ENCODE results near the gene ITGA11. TPM values are rescaled to one million over a fixed set of nuclear protein-coding genes. Genes with fewer than 3 reads are reported as not detected.

The ITGA11 gene
- polyA plus RNA-seq, 1 of the 3 experiments (the other 2 are of a cell fraction), result 0.49 TPM

DNA sequence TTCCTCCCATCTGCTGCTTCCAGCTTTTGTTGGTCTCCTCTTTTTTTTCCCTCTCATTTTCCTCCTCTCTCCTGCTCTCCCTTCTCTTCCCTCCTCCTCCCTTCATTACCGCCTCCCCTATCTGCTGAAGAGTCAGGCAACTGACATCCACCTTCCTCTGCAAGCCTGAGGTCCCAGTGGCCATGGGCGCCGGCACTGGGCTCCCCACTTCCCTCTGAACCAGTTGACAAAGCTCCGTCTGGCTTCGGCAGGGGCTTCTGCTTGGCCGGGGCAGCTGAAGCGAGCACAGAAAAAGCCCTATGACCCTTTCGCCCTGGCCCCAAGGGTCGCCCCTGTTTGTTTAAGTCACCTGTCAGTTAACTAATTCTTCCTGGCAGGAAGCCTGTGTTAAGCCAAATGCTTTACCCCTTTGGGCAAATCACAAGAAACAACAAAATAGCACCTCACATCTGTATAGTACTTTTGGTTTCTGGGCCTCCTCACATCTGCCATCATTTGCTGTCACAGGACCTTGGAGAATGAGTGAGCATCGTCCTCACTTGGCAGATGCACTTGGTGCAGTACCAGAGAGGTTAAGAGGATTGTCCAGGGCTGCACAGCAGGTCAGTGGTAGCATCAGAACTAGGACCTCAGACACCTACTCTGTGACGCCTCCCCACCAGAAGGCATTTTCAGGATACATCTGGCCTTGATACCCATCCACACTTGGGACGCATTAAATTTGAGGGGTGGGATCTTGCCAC lies 27.7 kb downstream of the ITGA11 start:
- WGBS (ENCODE audit: low lambda C conversion rate), result 82% methylated on average over 12 of the region's 12 CpGs
- H4K20me1 ChIP-seq (ENCODE audit: insufficient read depth), result no peaks in the 10 kb centered on the region

More for the DNA sequence above, 27.7 kb downstream of the ITGA11 start:
- no peaks in the 10 kb centered on the region for H3K9me3 ChIP-seq
- no peak overlapping the region for H3K27ac ChIP-seq (ENCODE audit: low read depth in 2 of 2, low read length in 1 of 2)
- H3K4me2 ChIP-seq, result no peak overlapping the region
- H2AFZ ChIP-seq (ENCODE audit: low read depth), result no peak overlapping the region
- no peaks in the 10 kb centered on the region for H3K79me2 ChIP-seq (ENCODE audit: insufficient read depth)
- no peak overlapping the region for H3K4me3 ChIP-seq (ENCODE audit: low read depth in 2 of 2, low read length in 1 of 2)
- no peaks in the 10 kb centered on the region for H3K9me2 ChIP-seq
- no peaks in the 10 kb centered on the region for H3K4me1 ChIP-seq (ENCODE audit: control insufficient read depth in 1 of 2, insufficient read depth in 2 of 2, low read depth in 1 of 2, low read length in 1 of 2)
- H3F3A ChIP-seq (replicated peaks; ENCODE audit: insufficient read depth), result no peaks in the 10 kb centered on the region
- no peaks in the 10 kb centered on the region for H3K27me3 ChIP-seq (ENCODE audit: insufficient read depth)
- DNase-seq, result no peak
- ChIA-PET POLR2A (no interaction called here), CTCF (no interaction called here)
- H3K9ac ChIP-seq, result no peak overlapping the region
- H3K36me3 ChIP-seq (replicated peaks in 1 of 2; ENCODE audit: control insufficient read depth in 1 of 2, insufficient read depth in 2 of 2, low read length in 1 of 2), result no peaks in the 10 kb centered on the region
- no peak for TF ChIP-seq MXI1 (IDR thresholded peaks at IDR 0.05; ENCODE audit: low read depth, low read length)
- no peak for TF ChIP-seq SIN3A (IDR thresholded peaks at IDR 0.05; ENCODE audit: borderline replicate concordance, low read depth, low read length)
- TF ChIP-seq, protein P1, sequence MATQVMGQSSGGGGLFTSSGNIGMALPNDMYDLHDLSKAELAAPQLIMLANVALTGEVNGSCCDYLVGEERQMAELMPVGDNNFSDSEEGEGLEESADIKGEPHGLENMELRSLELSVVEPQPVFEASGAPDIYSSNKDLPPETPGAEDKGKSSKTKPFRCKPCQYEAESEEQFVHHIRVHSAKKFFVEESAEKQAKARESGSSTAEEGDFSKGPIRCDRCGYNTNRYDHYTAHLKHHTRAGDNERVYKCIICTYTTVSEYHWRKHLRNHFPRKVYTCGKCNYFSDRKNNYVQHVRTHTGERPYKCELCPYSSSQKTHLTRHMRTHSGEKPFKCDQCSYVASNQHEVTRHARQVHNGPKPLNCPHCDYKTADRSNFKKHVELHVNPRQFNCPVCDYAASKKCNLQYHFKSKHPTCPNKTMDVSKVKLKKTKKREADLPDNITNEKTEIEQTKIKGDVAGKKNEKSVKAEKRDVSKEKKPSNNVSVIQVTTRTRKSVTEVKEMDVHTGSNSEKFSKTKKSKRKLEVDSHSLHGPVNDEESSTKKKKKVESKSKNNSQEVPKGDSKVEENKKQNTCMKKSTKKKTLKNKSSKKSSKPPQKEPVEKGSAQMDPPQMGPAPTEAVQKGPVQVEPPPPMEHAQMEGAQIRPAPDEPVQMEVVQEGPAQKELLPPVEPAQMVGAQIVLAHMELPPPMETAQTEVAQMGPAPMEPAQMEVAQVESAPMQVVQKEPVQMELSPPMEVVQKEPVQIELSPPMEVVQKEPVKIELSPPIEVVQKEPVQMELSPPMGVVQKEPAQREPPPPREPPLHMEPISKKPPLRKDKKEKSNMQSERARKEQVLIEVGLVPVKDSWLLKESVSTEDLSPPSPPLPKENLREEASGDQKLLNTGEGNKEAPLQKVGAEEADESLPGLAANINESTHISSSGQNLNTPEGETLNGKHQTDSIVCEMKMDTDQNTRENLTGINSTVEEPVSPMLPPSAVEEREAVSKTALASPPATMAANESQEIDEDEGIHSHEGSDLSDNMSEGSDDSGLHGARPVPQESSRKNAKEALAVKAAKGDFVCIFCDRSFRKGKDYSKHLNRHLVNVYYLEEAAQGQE (IDR thresholded peaks at IDR 0.05; ENCODE audit: low read depth, low read length), result no peak
- TF ChIP-seq, protein P2, sequence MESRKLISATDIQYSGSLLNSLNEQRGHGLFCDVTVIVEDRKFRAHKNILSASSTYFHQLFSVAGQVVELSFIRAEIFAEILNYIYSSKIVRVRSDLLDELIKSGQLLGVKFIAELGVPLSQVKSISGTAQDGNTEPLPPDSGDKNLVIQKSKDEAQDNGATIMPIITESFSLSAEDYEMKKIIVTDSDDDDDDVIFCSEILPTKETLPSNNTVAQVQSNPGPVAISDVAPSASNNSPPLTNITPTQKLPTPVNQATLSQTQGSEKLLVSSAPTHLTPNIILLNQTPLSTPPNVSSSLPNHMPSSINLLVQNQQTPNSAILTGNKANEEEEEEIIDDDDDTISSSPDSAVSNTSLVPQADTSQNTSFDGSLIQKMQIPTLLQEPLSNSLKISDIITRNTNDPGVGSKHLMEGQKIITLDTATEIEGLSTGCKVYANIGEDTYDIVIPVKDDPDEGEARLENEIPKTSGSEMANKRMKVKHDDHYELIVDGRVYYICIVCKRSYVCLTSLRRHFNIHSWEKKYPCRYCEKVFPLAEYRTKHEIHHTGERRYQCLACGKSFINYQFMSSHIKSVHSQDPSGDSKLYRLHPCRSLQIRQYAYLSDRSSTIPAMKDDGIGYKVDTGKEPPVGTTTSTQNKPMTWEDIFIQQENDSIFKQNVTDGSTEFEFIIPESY (IDR thresholded peaks at IDR 0.05; ENCODE audit: borderline replicate concordance, low read depth), result no peak
- no peak for TF ChIP-seq USF2 (IDR thresholded peaks at IDR 0.05; ENCODE audit: borderline replicate concordance, low read depth, low read length)
- TF ChIP-seq CHD2 (IDR thresholded peaks at IDR 0.05; ENCODE audit: low read length, partially characterized antibody), result no peak
- TF ChIP-seq MAX (IDR thresholded peaks at IDR 0.05; ENCODE audit: low read depth), result no peak
- TF ChIP-seq GABPA (IDR thresholded peaks at IDR 0.05; ENCODE audit: low read depth), result no peak

All from SK-N-SH (cell line).